Amniotic stem cell (primary cell): ENCODE measurements around the gene ASTN2.

ENCODE experiments used
- DNase-seq: peaks from one replicate; lab custom pipeline; 2025; lab: John Stamatoyannopoulos, UW

ASTN2 gene

GRCh38 chr9:116741086-116741740 lies 673.6 kb downstream of the ASTN2 start:
- DNase-seq, result no peak

GRCh38 chr9:116737152-116737546 lies 677.7 kb downstream of the ASTN2 start:
- peak; percentile 49 for DNase-seq

- no peak for DNase-seq
Observed at GRCh38 chr9:116736399-116737151, 678.3 kb downstream of the ASTN2 start.

GRCh38 chr9:116733010-116733641 lies 681.7 kb downstream of the ASTN2 start:
- DNase-seq, result no peak

GRCh38 chr9:116726602-116727001 lies 688.3 kb downstream of the ASTN2 start:
- no peak for DNase-seq

GRCh38 chr9:116724123-116724522 lies 690.7 kb downstream of the ASTN2 start:
- no peak for DNase-seq

- DNase-seq, result no peak
Observed at GRCh38 chr9:116721944-116722343, 692.9 kb downstream of the ASTN2 start.

- DNase-seq, result no peak
Observed at GRCh38 chr9:116721411-116721810, 693.4 kb downstream of the ASTN2 start.

- no peak for DNase-seq
Observed at GRCh38 chr9:116720111-116720510, 694.7 kb downstream of the ASTN2 start.

- DNase-seq, result no peak
Observed at GRCh38 chr9:116718111-116718510, 696.7 kb downstream of the ASTN2 start.

- no peak for DNase-seq
Observed at GRCh38 chr9:116717150-116717549, 697.7 kb downstream of the ASTN2 start.

- DNase-seq, result no peak
Observed at GRCh38 chr9:116716438-116716837, 698.4 kb downstream of the ASTN2 start.

GRCh38 chr9:116715751-116716150 lies 699.1 kb downstream of the ASTN2 start:
- no peak for DNase-seq

- no peak for DNase-seq
Observed at GRCh38 chr9:116713271-116713670, 701.6 kb downstream of the ASTN2 start.

- DNase-seq, result no peak
Observed at GRCh38 chr9:116712781-116713180, 702.1 kb downstream of the ASTN2 start.

- no peak for DNase-seq
Observed at GRCh38 chr9:116706310-116707290, 708.3 kb downstream of the ASTN2 start.

GRCh38 chr9:116705531-116705930 lies 709.3 kb downstream of the ASTN2 start:
- DNase-seq, result no peak

- no peak for DNase-seq
Observed at GRCh38 chr9:116704470-116704869, 710.4 kb downstream of the ASTN2 start.

- DNase-seq, result no peak
Observed at GRCh38 chr9:116703634-116704033, 711.2 kb downstream of the ASTN2 start.

- no peak for DNase-seq
Observed at GRCh38 chr9:116701940-116702642, 712.8 kb downstream of the ASTN2 start.
